Right cardiac atrium (tissue), 5 donors: ENCODE data around the gene PGLYRP3. TPM values are rescaled to one million over a fixed set of nuclear protein-coding genes. Genes with fewer than 3 reads are reported as not detected.

Source experiments
- ATAC-seq, 2 donors: fragments of 200-7000 bp; cut with Tn5 transposase; one replicate each; pipeline versions ENCODE4 v1.8.0 to v1.9.1; 2020; ENCODE audit warnings: moderate library complexity in 2 of 2, mild to moderate bottlenecking in 1 of 2
- DNase-seq, 3 donors: peaks; one replicate each; pipeline ENCODE4 v3.0.0-alpha.2; 2020
- H3K27ac ChIP-seq: one replicate; pipeline ENCODE4 v1.5.1; 2013; ENCODE audit warnings: mild to moderate bottlenecking, low read length, control low read depth, moderate library complexity
- H3K27me3 ChIP-seq: one replicate; pipeline ENCODE4 v1.6.1; 2013; ENCODE audit not compliant: control insufficient read depth, insufficient read depth
- H3K4me1 ChIP-seq: one replicate; pipeline ENCODE4 v1.6.1; 2013; ENCODE audit warnings: low read length; ENCODE audit not compliant: control insufficient read depth, insufficient read depth
- H3K4me3 ChIP-seq: one replicate; pipeline ENCODE4 v1.5.1; 2013; ENCODE audit warnings: low read length, control low read depth
- H3K9me3 ChIP-seq: one replicate; pipeline ENCODE4 v1.6.1; 2013; ENCODE audit warnings: low read length; ENCODE audit not compliant: control insufficient read depth
- WGBS: extraction: QIAGEN DNeasy Blood & Tissue Kit; methylation state at CpG from one replicate; pipeline ENCODE4 v1.1.7; 2013; 5-methylcytosine and 5-hydroxymethylcytosine counted together
- intact Hi-C, 4 donors: fragments of 100-400 bp; cut with DNase I; formaldehyde crosslinking; loops; one replicate each; pipeline versions ENCODE4 v1.11.0 to v1.14.0; 2022 to 2023
- polyA plus RNA-seq: library from polyadenylated mRNA; stranded (reverse); fragments of 200-250 nt; gene quantifications from one replicate; pipeline ENCODE4 v1.2.3, GENCODE V29; 2013
- total RNA-seq, 4 donors: library from RNA; stranded (reverse); fragmentation: NEBNext Ultra II Directional; extraction: Animal tissue kit (Norgen Biotek cat#: 25700); gene quantifications; one replicate each; pipeline ENCODE4 v1.2.1, GENCODE V29; 2021
- donor health status: healthy with polysubstance abuse.
- donor health status: DM: no; HTN: yes; CAD: no.
- donor health status: DM: no; HTN: no; CAD: no.
- donor health status: DM: no; HTN: yes; CAD: no; lungs with severe emphysema.
- donor health status: DM: yes; HTN: yes; CAD: no.

PGLYRP3 gene
- total and polyA plus RNA-seq, 5 donors = not detected

- Histone ChIP-seq H3K4me1 (no peaks in the 10 kb centered on the region), H3K9me3 (no peaks in the 10 kb centered on the region), H3K27ac (no peak overlapping the region), H3K27me3 (no peaks in the 10 kb centered on the region), H3K4me3 (no peak overlapping the region)
- no peak for ATAC-seq
- intact Hi-C loops = no loop called here
- WGBS = 87% methylated on average over 3 of the region's 3 CpGs
- no peak for DNase-seq
Observed at GRCh38 chr1:153251562-153251961, 61.2 kb downstream of the PGLYRP3 start.

- WGBS = 67% methylated on average over 2 of the region's 2 CpGs
- DNase-seq (no peak), ATAC-seq (no peak)
- H3K9me3 ChIP-seq = no peaks in the 10 kb centered on the region
- intact Hi-C loops = no loop called here
- H3K27me3 ChIP-seq = no peaks in the 10 kb centered on the region
- no peak overlapping the region for H3K27ac ChIP-seq
- H3K4me3 ChIP-seq = no peak overlapping the region
- H3K4me1 ChIP-seq = no peaks in the 10 kb centered on the region
Observed at GRCh38 chr1:153251087-153251486, 61.7 kb downstream of the PGLYRP3 start.

- no peaks in the 10 kb centered on the region for H3K9me3 ChIP-seq
- H3K27ac ChIP-seq = no peak overlapping the region
- no peaks in the 10 kb centered on the region for H3K4me1 ChIP-seq
- H3K27me3 ChIP-seq = no peaks in the 10 kb centered on the region
- no peak overlapping the region for H3K4me3 ChIP-seq
- 48% methylated on average over 1 of the region's 1 CpG for WGBS
- DNase-seq (no peak), ATAC-seq (no peak)
- intact Hi-C loops = no loop called here
Observed at GRCh38 chr1:153250166-153250565, 62.6 kb downstream of the PGLYRP3 start.

GRCh38 chr1:153248176-153248879 lies 64.4 kb downstream of the PGLYRP3 start:
- no peaks in the 10 kb centered on the region for H3K27me3 ChIP-seq
- H3K4me3 ChIP-seq = no peak overlapping the region
- ATAC-seq (no peak), DNase-seq (no peak)
- H3K4me1 ChIP-seq = no peaks in the 10 kb centered on the region
- H3K27ac ChIP-seq = no peak overlapping the region
- H3K9me3 ChIP-seq = no peaks in the 10 kb centered on the region
- intact Hi-C loops = no loop called here
- 56% methylated on average over 5 of the region's 5 CpGs for WGBS

Other genes starting within 250 kb of the PGLYRP3 start
- gene SPRR2B, start 241.3 kb downstream of the PGLYRP3 start, total RNA-seq = not detected
- not detected for gene SPRR2B, start 241.3 kb downstream of the PGLYRP3 start, polyA plus RNA-seq
- not detected for gene SPRR2E, start 218.4 kb downstream of the PGLYRP3 start, total RNA-seq
- not detected for gene SPRR2E, start 218.4 kb downstream of the PGLYRP3 start, polyA plus RNA-seq
- under 1 TPM in 1 of 4 donors, not detected in 3; 0.37 TPM for gene SPRR2F, start 199.4 kb downstream of the PGLYRP3 start, total RNA-seq
- not detected for gene SPRR2F, start 199.4 kb downstream of the PGLYRP3 start, polyA plus RNA-seq
- gene SPRR2G, start 162.1 kb downstream of the PGLYRP3 start, total RNA-seq = not detected
- not detected for gene SPRR2G, start 162.1 kb downstream of the PGLYRP3 start, polyA plus RNA-seq
- gene LELP1, start 109.5 kb downstream of the PGLYRP3 start, total RNA-seq = not detected
- not detected for gene LELP1, start 109.5 kb downstream of the PGLYRP3 start, polyA plus RNA-seq
- not detected for gene PRR9, start 95.4 kb downstream of the PGLYRP3 start, total RNA-seq
- gene PRR9, start 95.4 kb downstream of the PGLYRP3 start, polyA plus RNA-seq = not detected
- not detected for gene LORICRIN, start 53.3 kb downstream of the PGLYRP3 start, total RNA-seq
- gene LORICRIN, start 53.3 kb downstream of the PGLYRP3 start, polyA plus RNA-seq = not detected
- gene PGLYRP4, start 35.9 kb upstream of the PGLYRP3 start, total RNA-seq = not detected
- gene PGLYRP4, start 35.9 kb upstream of the PGLYRP3 start, polyA plus RNA-seq = not detected
- gene S100A9, start 44.9 kb upstream of the PGLYRP3 start, total RNA-seq = 100 to 1,000 TPM in 3 of 4 donors, 10 to 100 TPM in 1; 48.6 to 167 (median 142) TPM
- 69.9 TPM for gene S100A9, start 44.9 kb upstream of the PGLYRP3 start, polyA plus RNA-seq
- 1 to 10 TPM in 3 of 4 donors, under 1 TPM in 1; 0.68 to 2.6 (median 2.0) TPM for gene S100A12, start 62.7 kb upstream of the PGLYRP3 start, total RNA-seq
- gene S100A12, start 62.7 kb upstream of the PGLYRP3 start, polyA plus RNA-seq = 1.9 TPM
- 10 to 100 TPM; 27.5 to 98.1 (median 66.9) TPM for gene S100A8, start 78.1 kb upstream of the PGLYRP3 start, total RNA-seq
- 42.3 TPM for gene S100A8, start 78.1 kb upstream of the PGLYRP3 start, polyA plus RNA-seq
- not detected for gene S100A7A, start 103.6 kb upstream of the PGLYRP3 start, total RNA-seq
- not detected for gene S100A7A, start 103.6 kb upstream of the PGLYRP3 start, polyA plus RNA-seq
- gene S100A7, start 147.7 kb upstream of the PGLYRP3 start, total RNA-seq = not detected
- not detected for gene S100A7, start 147.7 kb upstream of the PGLYRP3 start, polyA plus RNA-seq
- gene S100A6, start 223.0 kb upstream of the PGLYRP3 start, total RNA-seq = 100 to 1,000 TPM; 334 to 461 (median 411) TPM
- 819 TPM for gene S100A6, start 223.0 kb upstream of the PGLYRP3 start, polyA plus RNA-seq
- gene S100A5, start 228.0 kb upstream of the PGLYRP3 start, total RNA-seq = not detected
- gene S100A5, start 228.0 kb upstream of the PGLYRP3 start, polyA plus RNA-seq = not detected
- gene S100A4, start 232.9 kb upstream of the PGLYRP3 start, total RNA-seq = 100 to 1,000 TPM in 3 of 4 donors, 10 to 100 TPM in 1; 95.9 to 243 (median 148) TPM
- 329 TPM for gene S100A4, start 232.9 kb upstream of the PGLYRP3 start, polyA plus RNA-seq
- 1 to 10 TPM in 2 of 4 donors, under 1 TPM in 2; 0.54 to 2.0 (median 1.1) TPM for gene S100A3, start 236.3 kb upstream of the PGLYRP3 start, total RNA-seq
- 1.6 TPM for gene S100A3, start 236.3 kb upstream of the PGLYRP3 start, polyA plus RNA-seq